Omental fat pad (tissue), 4 donors: ENCODE measurements around the gene RTN1. TPM values are rescaled to one million over a fixed set of nuclear protein-coding genes. Genes with fewer than 3 reads are reported as not detected.

ENCODE experiments used
- ATAC-seq: fragments of 150-250 bp; one replicate; pipeline ENCODE4 v1.9.1; 2016; ENCODE audit warnings: mild to moderate bottlenecking, moderate library complexity; ENCODE audit not compliant: low FRiP score
- DNase-seq: peaks from one replicate; pipeline ENCODE4 v3.0.0-alpha.2; 2019; ENCODE audit warnings: low spot score
- CTCF ChIP-seq, 3 donors: fragments of 450-650 bp; IDR thresholded peaks; one replicate each; pipeline ENCODE4 v1.5.1; 2016 to 2017; ENCODE audit warnings: antibody characterized with exemption in 3 of 3, mild to moderate bottlenecking in 3 of 3, moderate library complexity in 2 of 3
- total RNA-seq, 4 donors: library from RNA; depleted of rRNA; stranded (reverse); fragments of >200 nt; gene quantifications; one replicate each; pipeline ENCODE4 v1.1.0, GENCODE V29; 2016

Gene RTN1
- total RNA-seq, 4 donors from 2014 or later = 12.0 to 50.0 (median 20.6) TPM

DNA sequence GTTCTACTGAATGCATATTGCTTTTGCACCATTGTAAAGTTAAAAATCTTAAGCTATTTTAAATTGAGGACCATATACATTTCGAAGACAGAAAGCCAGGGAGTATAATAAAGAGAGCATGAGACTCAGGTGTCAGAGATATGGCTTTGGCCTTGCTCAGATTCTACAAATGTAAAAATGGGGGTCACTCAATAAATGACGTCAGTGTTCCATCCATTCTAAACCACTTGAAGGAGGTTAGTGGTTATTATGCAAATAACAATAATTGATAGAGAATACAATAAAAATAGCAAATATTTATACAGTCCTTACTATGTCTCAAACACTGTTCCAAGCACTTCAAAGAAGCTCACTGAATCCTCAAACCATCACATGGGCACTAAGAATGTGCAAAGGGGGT, 20.1 kb downstream of the RTN1 start:
- no peak for TF ChIP-seq CTCF (IDR thresholded peaks at IDR 0.05)
- no peak for ATAC-seq
- no peak for DNase-seq

- no peak for ATAC-seq
- no peak for TF ChIP-seq CTCF (IDR thresholded peaks at IDR 0.05)
- no peak for DNase-seq
Observed at GRCh38 chr14:59849411-59850130, 21.0 kb downstream of the RTN1 start.

- ATAC-seq (no peak), DNase-seq (no peak)
- no peak for TF ChIP-seq CTCF (IDR thresholded peaks at IDR 0.05)
Observed at GRCh38 chr14:59848671-59849070, 21.9 kb downstream of the RTN1 start.

- DNase-seq (no peak), ATAC-seq (no peak)
- TF ChIP-seq CTCF (IDR thresholded peaks at IDR 0.05) = no peak
Observed at GRCh38 chr14:59847711-59848110, 22.9 kb downstream of the RTN1 start.

- DNase-seq (no peak), ATAC-seq (no peak)
- no peak for TF ChIP-seq CTCF (IDR thresholded peaks at IDR 0.05)
Observed at GRCh38 chr14:59846595-59846994, 24.0 kb downstream of the RTN1 start.

- no peak for ATAC-seq
- TF ChIP-seq CTCF (IDR thresholded peaks at IDR 0.05) = no peak
- no peak for DNase-seq
Observed at GRCh38 chr14:59845245-59845644, 25.3 kb downstream of the RTN1 start.

- TF ChIP-seq CTCF (IDR thresholded peaks at IDR 0.05) = no peak
- DNase-seq (no peak), ATAC-seq (no peak)
Observed at GRCh38 chr14:59844186-59844812, 26.3 kb downstream of the RTN1 start.
